GM18507 (cell line): ENCODE results near the gene SPATA6.
"Not testable (repeated sequence)": the region's sequence is repeated elsewhere in the genome, so short reads cannot be mapped to it uniquely, and the experiment has no call there.

Source experiments
- DNase-seq: peaks from one replicate; pipeline ENCODE4 v3.0.0; 2011; ENCODE audit warnings: low read depth; ENCODE audit not compliant: insufficient read length; ENCODE audit errors: extremely low spot score
- FAIRE-seq: peaks from 2 replicates; lab custom pipeline; 2011; peaks lifted over from hg19 to GRCh38; lab: Jason Lieb, UNC

The SPATA6 gene

GRCh38 chr1:48469616-48470480 lies 2.2 kb downstream of the SPATA6 start:
- DNase-seq (no peak), FAIRE-seq (no peak)

GRCh38 chr1:48466594-48466993 lies 5.4 kb downstream of the SPATA6 start:
- FAIRE-seq: no peak

GRCh38 chr1:48462716-48463302 lies 9.2 kb downstream of the SPATA6 start:
- no peak for FAIRE-seq
- DNase-seq: no peak

More at GRCh38 chr1:48466594-48466993, 5.4 kb downstream of the SPATA6 start:
- no peak for DNase-seq

- DNase-seq: no peak
- FAIRE-seq: no peak
Observed at GRCh38 chr1:48450505-48450904, 21.5 kb downstream of the SPATA6 start.

GRCh38 chr1:48448932-48449331 lies 23.1 kb downstream of the SPATA6 start:
- no peak for DNase-seq
- no peak for FAIRE-seq

- not testable (repeated sequence) for FAIRE-seq, DNase-seq
Observed at GRCh38 chr1:48444186-48444585, 27.8 kb downstream of the SPATA6 start.

GRCh38 chr1:48442864-48443619 lies 29.0 kb downstream of the SPATA6 start:
- FAIRE-seq (no peak), DNase-seq (no peak)

GRCh38 chr1:48440786-48441185 lies 31.2 kb downstream of the SPATA6 start:
- DNase-seq, FAIRE-seq: not testable (repeated sequence)

- no peak for FAIRE-seq
- DNase-seq: no peak
Observed at GRCh38 chr1:48439380-48439779, 32.6 kb downstream of the SPATA6 start.

GRCh38 chr1:48437379-48437778 lies 34.6 kb downstream of the SPATA6 start:
- DNase-seq, FAIRE-seq: not testable (repeated sequence)

GRCh38 chr1:48435312-48436002 lies 36.5 kb downstream of the SPATA6 start:
- not testable (repeated sequence) for DNase-seq, FAIRE-seq

GRCh38 chr1:48430832-48431231 lies 41.2 kb downstream of the SPATA6 start:
- DNase-seq (no peak), FAIRE-seq (no peak)

GRCh38 chr1:48422009-48422408 lies 50.0 kb downstream of the SPATA6 start:
- FAIRE-seq (no peak), DNase-seq (no peak)

- no peak for FAIRE-seq
- no peak for DNase-seq
Observed at GRCh38 chr1:48418742-48419141, 53.3 kb downstream of the SPATA6 start.

- FAIRE-seq (no peak), DNase-seq (no peak)
Observed at GRCh38 chr1:48415050-48415449, 57.0 kb downstream of the SPATA6 start.

GRCh38 chr1:48414264-48414663 lies 57.7 kb downstream of the SPATA6 start:
- DNase-seq (no peak), FAIRE-seq (no peak)

- DNase-seq (no peak), FAIRE-seq (no peak)
Observed at GRCh38 chr1:48405940-48406339, 66.1 kb downstream of the SPATA6 start.

GRCh38 chr1:48405400-48405799 lies 66.6 kb downstream of the SPATA6 start:
- DNase-seq: no peak
- FAIRE-seq: no peak

- no peak for DNase-seq
- no peak for FAIRE-seq
Observed at GRCh38 chr1:48402599-48402998, 69.4 kb downstream of the SPATA6 start.

- FAIRE-seq (no peak), DNase-seq (no peak)
Observed at GRCh38 chr1:48396208-48396607, 75.8 kb downstream of the SPATA6 start.
